Activated gamma-delta T cell treated with anti-CD3 and anti-CD28 coated beads, Interleukin-2, amount 50 U/mL, for 16 hours (primary cell): ENCODE results near the gene CSK.
"Not testable (repeated sequence)": the region's sequence is repeated elsewhere in the genome, so short reads cannot be mapped to it uniquely, and the experiment has no call there.

Experiments used
- DNase-seq: peaks from one replicate; pipeline ENCODE4 v3.0.0-alpha.2; 2020; ENCODE audit warnings: low read depth

The CSK gene

DNA sequence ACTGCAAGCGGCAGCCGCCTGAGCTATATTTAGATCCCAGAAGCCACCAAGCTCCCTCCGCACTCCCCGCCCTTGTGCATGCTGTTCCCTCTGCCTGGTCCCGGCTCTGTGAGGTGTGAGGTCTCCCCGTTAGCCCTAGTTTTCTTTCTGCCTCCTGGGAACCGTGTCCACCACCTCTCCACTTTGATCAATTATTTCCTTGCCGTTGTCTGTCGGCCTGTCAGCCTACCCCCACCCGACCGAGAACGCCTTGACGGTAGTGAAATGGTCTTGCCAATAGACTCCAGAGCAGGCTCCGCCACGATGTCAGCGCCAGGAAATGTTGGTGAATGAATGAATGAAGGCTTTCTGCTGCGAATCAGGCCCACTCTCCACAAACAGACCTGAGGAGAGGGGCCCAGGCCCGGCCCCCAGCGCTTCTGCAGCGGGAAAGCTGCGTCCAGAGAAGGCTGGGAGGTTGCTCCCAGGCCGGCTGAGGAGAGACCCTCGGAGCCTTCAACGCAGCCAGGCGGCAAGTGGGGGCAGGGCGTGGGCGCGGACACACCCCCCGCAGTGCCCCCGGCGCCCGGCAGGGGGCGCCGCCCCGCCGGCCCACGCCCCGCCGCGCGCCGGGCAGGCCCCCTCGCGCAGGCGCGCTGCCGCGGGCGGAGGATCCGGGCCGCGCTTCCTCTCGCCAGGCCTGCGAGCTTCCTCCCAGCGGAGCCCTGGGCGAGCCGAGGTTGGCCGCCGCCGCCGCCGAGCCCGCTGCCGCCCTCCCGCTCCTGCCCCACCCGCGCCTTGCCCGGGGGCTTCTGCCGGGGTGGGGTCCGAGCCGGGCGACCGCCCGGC is at the start of gene CSK:
CSK (plus strand) TSS at position 650 of the 828 bp plus-strand sequence. CDS start 16,218 bp downstream, outside the sequence.
- DNase-seq = peak; percentile 69

DNA sequence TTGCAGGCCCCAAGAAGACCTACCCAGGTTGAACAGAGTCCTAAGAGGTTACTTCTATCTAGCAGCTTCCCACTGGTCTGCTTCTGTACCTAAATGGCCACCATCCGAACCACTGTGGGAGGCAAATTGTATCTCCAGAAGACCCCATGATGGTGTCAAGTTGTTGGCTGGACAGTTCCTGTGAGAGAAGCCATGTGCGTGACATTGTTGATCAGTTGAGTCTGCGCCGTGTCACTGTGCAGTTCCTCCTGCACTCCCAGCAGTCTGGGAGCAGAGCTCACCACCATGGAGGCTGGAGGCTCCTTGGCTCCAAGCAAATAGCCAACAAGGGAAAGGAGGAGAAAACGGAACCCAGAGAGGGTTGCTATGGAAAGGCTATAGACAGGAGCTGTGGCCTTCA is 49.0 kb upstream of the CSK start:
- DNase-seq = no peak

DNA sequence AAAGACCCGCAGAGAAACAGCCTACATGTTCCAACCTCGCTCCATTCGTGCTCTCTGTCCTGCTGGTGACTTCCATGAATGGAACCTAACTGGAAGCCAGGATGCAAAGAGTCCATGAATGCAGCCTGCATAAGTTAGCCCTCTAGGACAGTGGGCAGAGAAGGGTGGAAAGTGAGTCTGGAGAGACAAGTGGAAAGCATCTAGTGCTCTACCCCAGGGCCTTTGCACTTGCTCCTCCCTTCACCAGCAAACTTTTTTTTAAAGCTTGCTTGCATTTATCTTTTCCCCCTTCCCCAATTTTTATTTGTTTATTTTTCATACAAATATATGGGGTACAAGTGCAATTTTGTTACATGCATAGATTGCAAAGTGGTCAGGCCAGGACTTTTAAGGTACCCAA is 48.6 kb upstream of the CSK start:
- no peak for DNase-seq

DNA sequence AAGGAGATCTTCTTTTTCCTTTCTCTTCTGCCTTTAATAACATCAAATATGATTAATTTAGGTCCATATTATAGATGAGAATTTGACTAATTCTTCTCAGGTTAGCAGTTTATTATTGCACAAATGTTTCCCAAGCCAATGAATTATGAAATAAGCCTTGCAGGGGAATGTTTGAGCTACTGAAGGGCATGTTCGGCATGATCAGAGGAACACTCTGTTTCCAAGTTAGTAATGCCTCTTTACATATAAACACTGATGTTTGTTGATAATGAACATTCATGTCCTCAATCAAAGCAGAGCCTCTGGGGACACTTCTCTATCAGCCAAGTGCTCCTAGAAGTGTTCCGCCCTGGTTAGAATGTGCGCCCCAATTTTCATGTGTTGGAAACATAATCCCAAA is 46.6 kb upstream of the CSK start:
- DNase-seq = no peak

DNA sequence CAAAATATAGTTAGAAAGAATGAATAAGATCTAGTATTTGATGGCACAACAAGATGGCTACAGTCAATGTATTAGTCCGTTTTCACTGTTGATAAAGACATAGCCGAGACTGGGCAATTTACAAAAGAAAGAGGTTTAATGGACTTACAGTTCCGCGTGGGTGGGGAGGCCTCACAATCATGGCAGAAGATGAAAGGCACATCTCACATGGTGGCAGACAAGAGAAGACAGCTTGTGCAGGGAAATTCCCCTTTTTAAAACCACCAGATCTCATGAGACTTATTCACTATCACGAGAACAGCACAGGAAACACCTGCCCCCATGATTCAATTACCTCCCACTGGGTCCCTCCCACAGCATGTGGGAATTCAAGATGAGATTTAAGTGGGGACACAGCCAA is 43.6 kb upstream of the CSK start:
- DNase-seq = not testable (repeated sequence)

DNA sequence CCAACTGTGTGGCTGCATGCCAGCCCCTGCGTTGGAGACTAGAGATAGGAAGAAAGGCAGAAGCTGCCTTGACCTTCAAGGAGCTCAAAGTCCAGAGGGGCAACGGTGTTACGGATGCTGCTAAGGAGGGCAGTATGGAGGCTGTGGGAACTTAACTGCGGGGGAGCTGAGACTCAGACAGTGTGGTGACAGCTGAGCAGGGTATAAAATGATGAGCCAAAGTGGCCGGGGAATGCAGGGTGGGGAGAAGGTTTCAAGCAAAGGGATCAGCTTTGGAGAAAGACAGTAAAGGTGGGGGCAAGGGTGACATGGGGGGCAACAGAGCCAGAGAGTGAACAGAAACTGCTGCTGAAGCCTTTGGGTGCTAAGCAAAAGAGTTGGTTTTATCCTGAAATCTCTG is 39.5 kb upstream of the CSK start:
- no peak for DNase-seq

DNA sequence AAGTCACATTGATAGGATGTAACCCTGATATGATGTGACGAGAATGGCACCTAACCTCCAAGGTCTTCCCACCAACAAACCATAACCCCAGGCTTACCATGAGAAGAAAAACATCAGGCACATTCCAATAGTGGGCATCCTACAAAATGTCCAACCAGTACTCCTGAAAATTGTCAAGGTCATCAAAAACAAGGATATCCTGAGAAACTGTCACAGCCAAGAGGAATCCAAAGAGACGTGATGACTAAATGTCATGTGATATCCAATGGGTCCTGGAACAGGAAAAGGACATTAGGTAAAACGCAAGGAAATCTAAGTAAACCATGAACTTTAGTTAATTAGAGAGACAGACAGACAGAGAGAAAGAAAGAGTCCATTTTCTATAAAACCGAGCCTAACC is 35.5 kb upstream of the CSK start:
- no peak for DNase-seq

DNA sequence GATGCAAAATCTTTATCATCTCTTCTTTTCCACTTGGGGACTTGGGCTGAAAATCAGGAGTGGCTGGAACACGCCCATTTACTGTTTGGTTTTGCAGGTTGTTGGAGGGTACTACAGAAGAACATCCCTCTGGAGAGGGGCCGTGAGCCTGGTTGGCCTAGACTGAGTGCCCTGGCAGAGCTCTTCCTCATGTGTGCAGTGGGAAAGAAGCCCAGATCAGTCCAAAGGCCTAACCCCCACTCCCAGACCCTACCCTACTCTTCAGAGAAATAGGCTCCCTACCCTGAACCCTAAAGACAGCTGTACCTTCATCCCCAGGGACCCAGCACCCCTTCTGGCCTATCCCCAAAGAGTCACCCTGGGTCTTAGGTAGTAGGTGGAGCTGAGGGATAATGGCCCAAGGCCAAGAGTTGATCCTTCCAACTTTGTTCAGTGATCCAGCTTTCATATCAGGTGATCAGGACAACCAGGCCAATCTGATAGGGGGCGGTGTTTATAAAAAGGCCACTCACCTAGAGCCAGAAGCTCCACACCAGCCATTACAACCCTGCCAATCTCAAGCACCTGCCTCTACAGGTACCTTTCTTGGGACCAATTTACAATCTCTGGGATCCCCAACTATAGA is 33.4 kb upstream of the CSK start, which contains the start of gene CYP1A2:
CYP1A2 (plus strand) TSS at position 524 of the 625 bp plus-strand sequence. CDS start 894 bp downstream, outside the sequence.
- no peak for DNase-seq

DNA sequence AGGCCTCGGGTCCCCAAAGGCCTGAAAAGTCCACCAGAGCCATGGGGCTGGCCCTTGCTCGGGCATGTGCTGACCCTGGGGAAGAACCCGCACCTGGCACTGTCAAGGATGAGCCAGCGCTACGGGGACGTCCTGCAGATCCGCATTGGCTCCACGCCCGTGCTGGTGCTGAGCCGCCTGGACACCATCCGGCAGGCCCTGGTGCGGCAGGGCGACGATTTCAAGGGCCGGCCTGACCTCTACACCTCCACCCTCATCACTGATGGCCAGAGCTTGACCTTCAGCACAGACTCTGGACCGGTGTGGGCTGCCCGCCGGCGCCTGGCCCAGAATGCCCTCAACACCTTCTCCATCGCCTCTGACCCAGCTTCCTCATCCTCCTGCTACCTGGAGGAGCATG is 32.0 kb upstream of the CSK start:
- DNase-seq = no peak

DNA sequence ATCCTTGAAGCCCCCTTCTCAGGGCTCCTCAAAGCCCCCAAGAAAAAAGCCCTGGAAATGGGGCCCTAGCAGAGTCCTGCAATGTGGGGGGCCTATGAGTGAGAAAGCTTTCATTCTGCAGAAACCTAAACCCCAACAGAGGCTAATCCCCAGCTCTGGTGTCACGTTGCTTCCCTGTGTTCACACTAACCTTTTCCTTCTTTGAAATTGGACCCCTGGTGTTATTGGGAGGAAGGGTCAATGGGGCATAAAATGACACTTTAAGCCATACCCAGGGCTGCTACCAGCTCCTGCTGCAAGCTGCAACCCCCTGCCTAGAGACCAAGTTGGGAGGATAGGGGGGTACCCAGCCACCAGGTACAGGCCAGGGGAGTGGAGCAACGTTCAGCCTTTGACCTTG is 31.1 kb upstream of the CSK start:
- no peak for DNase-seq

DNA sequence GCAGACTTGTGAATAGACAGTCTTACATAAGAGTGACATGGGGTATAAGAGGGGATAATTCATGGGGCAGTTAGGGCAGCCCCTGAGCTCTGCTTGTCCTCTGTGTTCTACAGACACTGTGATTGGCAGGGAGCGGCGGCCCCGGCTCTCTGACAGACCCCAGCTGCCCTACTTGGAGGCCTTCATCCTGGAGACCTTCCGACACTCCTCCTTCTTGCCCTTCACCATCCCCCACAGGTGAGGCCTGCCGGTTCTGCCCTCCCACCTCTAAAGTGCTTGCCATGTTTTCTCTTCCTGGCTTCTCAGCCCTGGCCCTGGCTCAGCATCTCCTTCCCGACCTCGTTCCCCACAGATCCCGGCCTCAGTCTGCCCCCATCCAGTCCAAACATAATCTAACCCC is 29.9 kb upstream of the CSK start:
- DNase-seq = no peak

DNA sequence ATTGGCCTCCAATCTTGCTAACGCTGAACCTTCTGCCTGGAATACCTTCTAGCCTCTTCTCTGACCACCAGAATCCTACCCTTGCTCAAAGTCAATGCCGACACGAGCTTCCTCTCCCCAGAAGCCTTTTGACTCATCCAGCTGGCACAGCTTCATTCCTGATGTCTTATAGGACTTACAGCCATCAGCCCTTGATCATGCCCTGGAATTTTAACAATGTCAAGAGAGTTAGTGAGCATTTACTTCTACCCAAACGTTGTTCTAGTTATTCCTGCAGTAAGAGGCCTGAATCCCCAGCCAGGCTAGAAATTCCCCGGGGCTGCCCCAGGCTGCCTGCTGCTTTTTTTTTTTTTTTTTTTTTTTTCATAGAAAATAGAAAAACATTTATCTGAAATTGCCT is 29.3 kb upstream of the CSK start:
- no peak for DNase-seq

DNA sequence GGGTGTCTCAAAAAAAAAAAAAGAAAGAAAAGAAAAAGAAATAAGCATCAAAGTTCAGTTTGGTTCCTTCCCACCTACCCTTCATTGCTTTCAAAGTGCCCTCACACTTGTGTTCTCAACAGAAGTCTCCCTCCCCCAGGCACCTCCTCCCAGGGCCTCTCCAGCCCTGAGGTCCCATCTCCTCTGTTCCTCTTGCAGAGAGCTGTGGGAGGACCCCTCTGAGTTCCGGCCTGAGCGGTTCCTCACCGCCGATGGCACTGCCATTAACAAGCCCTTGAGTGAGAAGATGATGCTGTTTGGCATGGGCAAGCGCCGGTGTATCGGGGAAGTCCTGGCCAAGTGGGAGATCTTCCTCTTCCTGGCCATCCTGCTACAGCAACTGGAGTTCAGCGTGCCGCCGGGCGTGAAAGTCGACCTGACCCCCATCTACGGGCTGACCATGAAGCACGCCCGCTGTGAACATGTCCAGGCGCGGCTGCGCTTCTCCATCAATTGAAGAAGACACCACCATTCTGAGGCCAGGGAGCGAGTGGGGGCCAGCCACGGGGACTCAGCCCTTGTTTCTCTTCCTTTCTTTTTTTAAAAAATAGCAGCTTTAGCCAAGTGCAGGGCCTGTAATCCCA is 27.2 kb upstream of the CSK start:
- DNase-seq = no peak

DNA sequence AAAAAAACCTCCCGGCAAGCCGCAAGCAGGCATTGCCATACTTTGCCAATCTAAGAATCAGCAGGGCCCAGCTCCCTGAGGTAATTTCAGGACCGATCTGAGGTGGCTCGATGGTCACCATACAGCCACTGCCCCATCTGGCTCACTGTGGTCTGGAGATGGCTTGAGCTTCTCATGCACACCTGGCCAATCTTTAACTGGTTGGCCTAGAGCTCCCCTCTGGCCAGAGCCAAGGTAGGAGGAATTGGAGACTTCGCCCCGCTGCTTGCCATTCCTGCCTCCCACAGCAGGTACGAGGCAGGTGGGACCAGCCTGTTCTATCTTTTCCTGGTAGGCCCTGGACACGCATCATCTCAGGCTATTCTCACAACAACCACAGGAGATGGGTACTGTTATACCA is 23.1 kb upstream of the CSK start:
- DNase-seq = no peak

DNA sequence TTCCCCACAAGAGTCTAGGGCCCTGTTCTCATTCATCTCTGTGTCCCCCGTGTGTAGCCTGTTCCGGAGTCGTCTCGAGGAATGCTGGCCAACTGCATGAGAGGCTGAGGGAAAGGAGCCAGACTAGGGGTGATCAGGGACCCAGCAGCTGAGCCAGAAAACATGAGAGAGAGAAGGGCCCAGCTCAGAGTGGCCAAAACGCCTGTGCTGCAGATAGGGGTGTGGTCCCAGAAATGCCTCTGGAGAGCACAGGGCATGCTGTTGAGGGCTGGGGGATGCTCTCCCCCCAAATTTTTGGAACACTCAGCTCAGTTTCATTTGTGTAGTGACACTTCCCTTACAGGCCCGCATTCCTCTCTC is 19.1 kb upstream of the CSK start:
- DNase-seq = no peak

DNA sequence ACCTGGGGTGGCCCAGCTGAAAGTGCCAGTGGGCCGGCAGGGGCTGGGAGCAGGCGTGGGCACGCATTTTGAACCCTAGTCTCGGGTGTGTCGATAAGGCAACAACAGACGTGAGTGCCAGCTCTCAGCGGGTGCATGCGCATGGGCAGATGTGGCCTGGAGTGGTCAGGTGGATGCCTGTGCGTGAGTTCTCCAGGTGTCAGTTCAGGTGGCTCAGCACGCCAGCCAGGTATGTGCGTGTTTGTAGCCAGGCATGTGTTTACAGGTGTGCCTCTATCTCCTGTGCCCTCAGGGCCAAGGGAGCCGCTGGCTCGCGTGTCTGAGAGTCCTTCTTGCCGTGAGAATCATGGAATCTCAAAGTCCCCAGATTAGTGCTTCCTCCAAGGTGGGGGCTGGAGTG is 18.5 kb upstream of the CSK start:
- no peak for DNase-seq

DNA sequence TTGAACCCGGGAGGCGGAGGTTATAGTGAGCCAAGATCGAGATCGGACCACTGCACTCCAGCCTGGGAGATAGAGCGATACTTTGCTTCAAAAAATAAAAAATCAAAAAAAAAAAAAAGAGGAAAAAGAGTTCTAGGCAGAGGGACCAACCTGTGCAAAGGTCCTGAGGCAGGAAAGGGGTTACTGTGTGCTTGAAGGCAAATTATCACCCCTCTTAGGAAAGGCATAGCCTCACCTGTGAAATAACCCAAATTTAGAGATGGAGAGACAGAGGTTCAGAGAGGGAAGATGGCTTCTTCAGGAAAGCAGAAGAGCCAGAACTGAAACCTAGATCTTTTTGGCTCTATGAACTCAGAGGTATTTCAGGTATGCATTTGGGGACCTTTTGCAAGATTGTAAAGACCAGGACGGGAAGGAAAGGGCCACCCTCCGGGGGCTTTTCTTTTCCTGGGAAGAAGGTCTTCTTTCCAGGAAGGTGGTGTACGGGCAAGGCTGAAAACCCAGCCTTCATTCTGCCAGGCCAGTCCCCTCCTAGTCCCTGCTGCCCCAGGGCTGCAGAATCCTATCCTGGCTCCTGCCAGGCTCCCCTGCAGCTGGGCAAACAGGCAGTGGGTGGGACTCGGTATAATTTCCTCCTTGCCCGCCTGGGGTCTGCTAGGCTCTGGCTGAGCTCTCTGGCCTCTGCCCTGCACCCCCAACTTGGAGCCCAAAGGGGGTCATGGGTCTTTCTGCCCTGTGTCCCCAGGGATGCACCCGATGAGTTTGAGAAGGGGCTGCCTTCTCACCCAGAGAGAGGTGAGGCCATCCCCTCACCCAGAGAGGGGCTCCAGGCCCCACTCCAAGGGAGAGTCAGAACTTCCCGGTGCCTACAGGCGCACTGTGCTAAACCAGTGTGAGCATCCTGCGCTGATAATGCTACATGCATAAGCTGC is 14.4 kb upstream of the CSK start:
- no peak for DNase-seq

DNA sequence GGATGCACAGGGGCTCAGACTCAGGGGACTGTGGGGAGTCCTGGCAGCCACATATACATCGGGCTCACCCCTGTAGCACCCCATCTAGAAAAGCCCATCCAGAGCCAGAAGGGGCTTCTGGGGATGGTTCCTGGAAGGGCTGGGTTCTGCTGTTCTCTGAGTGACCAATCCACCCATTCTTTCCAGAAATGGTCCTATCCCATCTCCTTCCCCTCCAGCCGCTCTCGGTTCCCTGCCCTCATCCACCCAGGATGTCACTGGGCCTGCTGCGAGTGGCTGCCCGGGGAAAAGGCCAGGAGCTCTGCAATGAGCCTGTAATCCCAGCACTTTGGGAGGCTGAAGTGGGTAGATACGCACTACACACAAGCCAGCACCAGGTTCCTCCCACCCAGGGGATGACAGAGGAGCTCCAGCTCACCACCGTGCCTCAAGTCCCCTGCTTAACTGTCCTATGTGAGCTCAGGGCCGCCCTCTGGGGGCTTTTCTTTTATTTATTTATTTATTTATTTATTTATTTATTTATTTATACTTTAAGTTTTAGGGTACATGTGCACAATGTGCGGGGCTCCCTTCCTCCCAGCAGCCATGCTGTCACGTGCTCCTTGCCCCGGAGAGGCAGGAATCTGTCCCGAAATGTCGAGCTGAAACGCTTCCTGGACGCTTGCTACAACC is 13.6 kb upstream of the CSK start:
- no peak for DNase-seq

DNA sequence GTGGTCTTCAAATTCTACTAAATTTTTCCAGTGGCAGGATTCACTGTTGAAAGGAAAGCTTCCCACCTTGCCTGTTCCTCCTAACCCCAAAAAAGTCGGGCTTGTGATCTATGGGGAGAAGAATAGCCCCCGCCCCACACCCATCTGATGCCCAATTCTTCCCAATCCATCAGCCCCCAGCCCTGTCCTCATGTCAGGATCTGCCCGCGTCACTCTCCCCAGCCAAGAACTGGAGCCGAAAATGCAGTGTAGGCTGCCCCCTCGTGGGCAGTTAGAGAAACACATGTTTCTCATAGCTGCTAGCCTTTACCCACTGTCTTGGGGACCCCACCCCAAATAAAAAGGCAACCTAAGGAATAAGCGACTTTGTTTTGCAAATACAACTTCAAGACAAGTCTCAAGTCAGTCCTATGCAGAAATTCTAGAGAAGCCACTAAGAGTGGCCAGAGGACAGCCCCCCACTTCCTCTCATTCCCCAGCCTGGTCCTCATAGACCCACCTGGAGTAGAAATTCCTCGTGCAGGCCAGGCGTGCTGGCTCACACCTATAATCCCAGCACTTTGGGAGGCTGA is 13.0 kb upstream of the CSK start:
- no peak for DNase-seq

DNA sequence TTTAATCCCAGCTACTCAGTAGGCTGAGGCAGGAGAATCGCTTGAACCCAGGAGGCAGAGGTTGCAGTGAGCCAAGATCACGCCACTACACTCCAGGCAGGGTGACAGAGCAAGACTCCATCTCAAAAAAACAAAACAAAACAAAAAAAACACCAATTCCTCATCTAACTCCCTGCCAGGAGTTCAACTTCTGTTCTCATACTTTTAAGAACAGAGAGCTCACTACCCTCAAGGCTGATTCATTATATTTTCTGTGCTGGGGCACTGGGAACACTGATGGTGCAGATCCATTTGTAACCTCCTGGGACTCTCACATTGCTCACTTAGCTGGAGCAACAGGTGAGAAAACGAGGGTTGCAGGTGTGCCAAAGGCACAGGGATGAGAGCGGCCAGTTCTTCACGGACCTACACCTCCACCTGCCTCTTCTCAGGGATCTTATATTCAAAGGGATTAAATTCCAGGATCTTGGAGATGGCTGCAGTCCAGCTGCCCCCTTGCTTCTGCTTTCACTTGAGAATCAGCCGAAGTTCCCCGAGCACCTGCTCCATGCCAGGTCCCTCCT is 12.3 kb upstream of the CSK start:
- DNase-seq = no peak
